HG03103 (cell line): Measurements from ENCODE around the gene MYH11.
"Not testable (repeated sequence)": the region's sequence is repeated elsewhere in the genome, so short reads cannot be mapped to it uniquely, and the experiment has no call there.

ENCODE experiments used
- ATAC-seq: cut with Tn5 transposase; IDR thresholded peaks from one replicate; pipeline ENCODE4 v1.9.1; 2021; ENCODE audit warnings: low read depth; ENCODE audit not compliant: unreplicated experiment

The MYH11 gene

GRCh38 chr16:15811481-15812400, 45.1 kb downstream of the MYH11 start:
- ATAC-seq: no peak

- ATAC-seq: no peak
These were observed 45.9 kb downstream of the MYH11 start for GRCh38 chr16:15810949-15811348.

GRCh38 chr16:15810411-15810810, 46.4 kb downstream of the MYH11 start:
- ATAC-seq: no peak

- ATAC-seq: not testable (repeated sequence)
These were observed 47.5 kb downstream of the MYH11 start for GRCh38 chr16:15809297-15809696.

GRCh38 chr16:15808071-15808470, 48.8 kb downstream of the MYH11 start:
- ATAC-seq: no peak

- ATAC-seq: no peak
These were observed 49.2 kb downstream of the MYH11 start for GRCh38 chr16:15807603-15808009.

- ATAC-seq: no peak
These were observed 53.2 kb downstream of the MYH11 start for GRCh38 chr16:15803618-15804017.

GRCh38 chr16:15799851-15800495, 56.9 kb downstream of the MYH11 start:
- ATAC-seq: no peak

GRCh38 chr16:15798671-15799070, 58.2 kb downstream of the MYH11 start:
- ATAC-seq: no peak

- no peak for ATAC-seq
These were observed 59.9 kb downstream of the MYH11 start for GRCh38 chr16:15796885-15797284.

- ATAC-seq: no peak
These were observed 61.2 kb downstream of the MYH11 start for GRCh38 chr16:15795615-15796014.

GRCh38 chr16:15792563-15792971, 64.3 kb downstream of the MYH11 start:
- no peak for ATAC-seq

GRCh38 chr16:15790458-15790857, 66.4 kb downstream of the MYH11 start:
- ATAC-seq: no peak

GRCh38 chr16:15789816-15790215, 67.0 kb downstream of the MYH11 start:
- not testable (repeated sequence) for ATAC-seq

- no peak for ATAC-seq
These were observed 68.0 kb downstream of the MYH11 start for GRCh38 chr16:15788846-15789239.

GRCh38 chr16:15786501-15786900, 70.3 kb downstream of the MYH11 start:
- no peak for ATAC-seq

- no peak for ATAC-seq
These were observed 71.3 kb downstream of the MYH11 start for GRCh38 chr16:15785386-15786059.

GRCh38 chr16:15783985-15784384, 72.8 kb downstream of the MYH11 start:
- no peak for ATAC-seq

- ATAC-seq: no peak
These were observed 74.1 kb downstream of the MYH11 start for GRCh38 chr16:15782573-15783365.

- no peak for ATAC-seq
These were observed 75.2 kb downstream of the MYH11 start for GRCh38 chr16:15781650-15782049.
